SK-N-MC (cell line): ENCODE measurements around the gene TPO.

Source experiments
- EZH2 ChIP-seq: fragments of 200-600 bp; sonication (generic); IDR thresholded peaks from one replicate; pipeline ENCODE4 v1.6.1; 2017; ENCODE audit warnings: antibody characterized with exemption
- FOXP2 ChIP-seq: optimal IDR thresholded peaks from 2 replicates; pipeline ENCODE3; 2011; ENCODE audit warnings: mild to moderate bottlenecking, moderate library complexity; ENCODE audit not compliant: insufficient read depth; ENCODE audit errors: extremely low read length, control extremely low read depth
- POLR2AphosphoS5 ChIP-seq: IDR thresholded peaks from 2 replicates; pipeline ENCODE4 v1.6.1; 2012; ENCODE audit warnings: mild to moderate bottlenecking, low read depth, low read length, borderline replicate concordance

- TF ChIP-seq EZH2 (no peak), POLR2AphosphoS5 (no peak), FOXP2 (no peak)
These were observed 75.6 kb downstream of the TPO start for GRCh38 chr2:1488851-1489250.
